Rectal smooth muscle tissue (tissue), 1 donor: ENCODE data around the gene PPP1R18.

Experiments used
- H3K27ac ChIP-seq: one replicate; pipeline ENCODE4 v1.7.0; 2013; ENCODE audit warnings: low read depth, low read length, inconsistent platforms
- H3K27me3 ChIP-seq: one replicate; pipeline ENCODE4 v1.7.0; 2013; ENCODE audit warnings: low read length; ENCODE audit not compliant: control insufficient read depth, insufficient read depth
- H3K36me3 ChIP-seq: one replicate; pipeline ENCODE4 v1.7.0; 2013; ENCODE audit warnings: low read length; ENCODE audit not compliant: control insufficient read depth, insufficient read depth
- H3K4me1 ChIP-seq: one replicate; pipeline ENCODE4 v1.7.0; 2013; ENCODE audit warnings: low read length; ENCODE audit not compliant: control insufficient read depth, insufficient read depth
- H3K4me3 ChIP-seq: one replicate; pipeline ENCODE4 v1.7.0; 2013; ENCODE audit warnings: low read length
- H3K9ac ChIP-seq: one replicate; pipeline ENCODE4 v1.7.0; 2013; ENCODE audit warnings: low read length

PPP1R18 gene

DNA sequence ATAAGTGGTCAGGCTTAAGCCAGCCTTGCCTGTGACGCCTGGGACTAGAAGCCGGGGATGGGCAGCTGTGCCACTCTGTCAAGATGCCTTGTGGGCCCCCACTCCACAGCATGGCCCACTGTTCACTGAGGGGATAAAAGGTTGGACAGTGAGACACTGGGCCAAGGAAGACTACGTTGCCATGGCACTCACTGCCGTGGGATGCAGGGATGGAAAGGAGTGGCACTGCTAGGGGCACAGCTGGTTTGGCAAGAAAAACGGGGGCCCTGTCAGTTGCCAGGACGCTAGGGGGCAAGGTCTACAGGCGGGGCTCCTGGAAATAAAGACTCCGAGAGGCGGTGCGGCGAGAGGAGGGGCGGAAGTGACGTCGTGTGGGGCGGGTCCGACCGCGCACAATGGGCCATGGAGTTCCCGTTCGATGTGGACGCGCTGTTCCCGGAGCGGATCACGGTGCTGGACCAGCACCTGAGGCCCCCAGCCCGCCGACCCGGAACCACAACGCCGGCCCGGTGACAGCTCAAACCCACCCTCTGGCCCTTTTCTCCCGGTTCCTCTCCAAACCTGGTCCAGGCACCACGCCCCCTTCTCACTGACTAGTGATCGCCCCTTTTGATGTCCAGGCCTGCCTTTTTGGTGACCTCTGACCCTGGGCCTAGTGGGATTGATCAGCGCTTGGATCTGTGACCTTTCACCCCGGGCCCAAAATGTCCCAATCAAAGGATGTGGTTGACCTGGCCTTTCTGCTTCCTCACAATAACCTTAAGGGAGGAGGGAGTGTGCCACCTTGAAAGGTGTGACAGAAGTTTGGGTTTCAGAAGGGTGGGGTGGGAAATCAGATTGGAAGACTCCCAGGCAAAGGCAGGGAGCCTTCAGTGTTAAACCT lies 59.7 kb downstream of the PPP1R18 start, which contains the start of gene ATAT1:
Gene ATAT1 (plus strand): TSS at position 391 of the 883 bp plus-strand sequence.
- H3K36me3 ChIP-seq, result peaks cover 24% of the 10 kb centered on the region

More for the DNA sequence above, 59.7 kb downstream of the PPP1R18 start, which contains the start of gene ATAT1:
- Histone ChIP-seq H3K9ac (peak within 1 kb of the TSS; percentile 69), H3K27ac (peak within 1 kb of the TSS; percentile 92), H3K4me3 (peak within 1 kb of the TSS; percentile 82), H3K27me3 (no peaks in the 10 kb centered on the region), H3K4me1 (peaks cover 9% of the 10 kb centered on the region)
